T1000 (cell line): ENCODE measurements around the gene HTRA1.

Experiments used
- DNase-seq: peaks from one replicate; lab custom pipeline; 2025; ENCODE audit warnings: mixed read lengths; lab: John Stamatoyannopoulos, UW

HTRA1 gene

DNA sequence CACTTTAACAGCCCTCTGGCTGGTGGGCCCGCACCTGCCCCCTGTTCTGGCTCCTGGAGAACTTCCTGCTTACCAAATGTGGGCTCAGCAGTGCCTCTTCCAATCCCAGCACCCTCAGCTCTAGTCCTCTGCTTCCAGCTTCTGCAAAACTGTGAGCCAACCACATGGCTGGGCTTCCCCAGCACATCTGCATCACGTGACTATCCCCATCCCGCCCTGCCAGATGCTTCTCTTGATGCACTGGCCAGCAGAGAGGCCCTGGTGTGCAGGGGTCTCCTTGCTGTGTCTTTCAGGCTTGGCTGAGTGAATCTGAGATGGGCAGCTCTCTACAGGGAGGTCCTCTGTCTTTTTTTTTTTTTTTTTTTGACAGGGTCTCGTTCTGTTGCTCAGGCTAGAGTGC lies 55.4 kb downstream of the HTRA1 start:
- no peak for DNase-seq

DNA sequence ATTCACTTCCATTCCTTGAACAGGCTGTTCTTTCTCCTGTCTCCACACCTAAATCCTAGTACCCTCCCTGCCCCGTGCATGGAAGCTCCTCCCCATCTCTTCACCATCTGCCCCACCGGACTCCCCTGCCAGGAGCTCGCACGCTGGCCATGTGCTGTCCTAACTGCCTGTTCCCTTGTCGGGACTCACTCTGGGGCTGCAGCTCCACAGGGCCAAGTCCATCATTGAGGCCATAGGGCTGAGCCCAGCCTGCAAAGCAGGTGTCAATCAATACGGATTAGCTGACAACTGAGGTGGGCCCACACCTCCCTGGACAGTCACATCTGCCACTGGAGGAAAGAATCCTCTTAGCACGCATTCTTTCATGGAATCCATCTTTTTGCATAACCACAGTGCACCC lies 57.8 kb downstream of the HTRA1 start:
- DNase-seq, result no peak

- no peak for DNase-seq
These were observed 58.5 kb downstream of the HTRA1 start for GRCh38 chr10:122519873-122520272.

- DNase-seq, result no peak
These were observed 59.7 kb downstream of the HTRA1 start for GRCh38 chr10:122521011-122521410.

- no peak for DNase-seq
These were observed 63.5 kb downstream of the HTRA1 start for GRCh38 chr10:122524811-122525210.

GRCh38 chr10:122525788-122526187 lies 64.4 kb downstream of the HTRA1 start:
- DNase-seq, result no peak

- no peak for DNase-seq
These were observed 65.5 kb downstream of the HTRA1 start for GRCh38 chr10:122526892-122527291.

- no peak for DNase-seq
These were observed 68.8 kb downstream of the HTRA1 start for GRCh38 chr10:122530177-122530576.

DNA sequence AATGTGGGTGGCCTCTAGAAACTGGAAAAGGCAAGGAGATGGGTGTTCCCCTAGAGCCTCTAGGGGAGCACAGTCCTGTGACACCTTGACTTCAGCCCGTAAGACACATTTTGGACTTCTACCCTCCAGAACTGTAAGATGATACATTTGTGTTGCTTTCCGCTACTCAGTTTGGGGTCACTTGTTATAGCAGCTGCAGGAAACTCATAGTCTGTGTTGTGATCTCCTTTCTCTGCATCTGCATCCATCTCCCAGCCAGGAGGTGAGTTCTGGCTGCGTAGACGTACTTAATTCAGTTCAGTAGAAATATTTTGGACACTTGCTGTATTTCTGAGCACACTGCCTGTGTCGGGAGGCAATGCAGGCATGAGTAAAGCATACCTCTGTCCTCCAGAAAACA lies 69.9 kb downstream of the HTRA1 start:
- no peak for DNase-seq

DNA sequence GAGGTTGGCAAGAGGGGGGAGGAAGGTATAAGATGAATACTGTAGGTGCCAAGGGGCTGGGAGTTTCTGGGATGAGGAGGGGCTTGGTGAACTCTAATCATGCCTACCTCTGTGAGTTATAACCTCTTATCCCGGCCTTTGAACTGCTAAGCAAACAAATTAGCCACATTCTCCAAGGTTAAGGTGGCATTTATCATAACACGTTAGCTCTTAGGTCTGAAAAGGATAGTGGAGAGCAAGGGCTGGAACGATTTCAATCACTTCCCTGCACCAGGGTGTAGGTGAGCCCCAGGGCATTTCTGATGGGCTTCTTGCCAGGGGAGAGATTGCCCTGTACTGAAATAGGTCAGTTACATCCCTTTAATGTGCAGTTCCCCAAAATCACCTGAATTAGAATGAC lies 70.6 kb downstream of the HTRA1 start:
- no peak for DNase-seq

DNA sequence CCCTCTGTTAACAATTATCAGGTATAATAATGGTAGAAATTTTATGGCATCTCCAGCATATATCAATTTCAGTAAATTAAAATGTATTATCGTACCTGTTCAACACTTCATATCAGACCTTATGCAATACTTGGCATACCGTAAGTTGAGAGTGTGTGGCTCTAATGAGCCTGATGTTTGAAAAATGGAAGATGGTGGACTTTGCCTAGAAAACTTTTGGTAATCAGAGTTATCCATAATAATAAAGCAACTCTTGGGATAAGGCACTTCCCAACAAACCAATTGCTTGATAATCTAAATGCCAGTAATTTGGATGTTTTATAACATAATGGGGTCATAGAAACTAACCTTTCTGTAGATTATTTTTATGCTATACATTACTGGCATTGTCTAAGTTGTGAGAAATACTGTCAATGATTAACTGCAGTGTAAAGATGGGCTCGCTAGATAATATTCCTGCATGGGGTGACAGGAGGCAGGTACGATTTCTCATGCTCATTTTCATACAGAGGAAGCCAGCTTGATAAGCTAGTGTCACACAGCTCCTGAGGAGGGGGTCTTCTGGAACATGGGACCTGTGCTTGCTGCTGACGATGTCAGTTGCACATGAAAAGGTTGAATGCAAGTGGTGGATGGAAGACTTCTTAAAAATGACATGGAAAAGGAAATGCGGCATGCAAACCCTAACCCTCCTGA lies 71.4 kb downstream of the HTRA1 start:
- DNase-seq, result no peak

DNA sequence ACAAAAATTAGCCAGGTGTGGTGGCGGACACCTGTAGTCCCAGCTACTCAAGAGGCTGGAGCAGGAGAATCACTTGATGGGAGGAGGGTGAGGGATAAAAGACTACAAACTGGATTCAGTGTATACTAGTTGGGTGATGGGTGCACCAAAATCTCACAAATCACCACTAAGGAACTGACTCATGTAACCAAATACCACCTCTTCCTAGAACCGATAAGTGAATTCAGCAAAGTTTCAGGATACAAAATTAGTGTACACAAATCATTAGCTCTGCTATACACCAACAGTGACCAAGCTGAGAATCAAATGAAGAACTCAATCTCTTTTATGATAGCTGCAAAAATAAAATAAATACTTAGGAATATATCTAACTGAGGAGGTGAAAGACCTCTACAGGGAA lies 76.2 kb downstream of the HTRA1 start:
- no peak for DNase-seq

GRCh38 chr10:122541541-122542002 lies 80.2 kb downstream of the HTRA1 start:
- no peak for DNase-seq

DNA sequence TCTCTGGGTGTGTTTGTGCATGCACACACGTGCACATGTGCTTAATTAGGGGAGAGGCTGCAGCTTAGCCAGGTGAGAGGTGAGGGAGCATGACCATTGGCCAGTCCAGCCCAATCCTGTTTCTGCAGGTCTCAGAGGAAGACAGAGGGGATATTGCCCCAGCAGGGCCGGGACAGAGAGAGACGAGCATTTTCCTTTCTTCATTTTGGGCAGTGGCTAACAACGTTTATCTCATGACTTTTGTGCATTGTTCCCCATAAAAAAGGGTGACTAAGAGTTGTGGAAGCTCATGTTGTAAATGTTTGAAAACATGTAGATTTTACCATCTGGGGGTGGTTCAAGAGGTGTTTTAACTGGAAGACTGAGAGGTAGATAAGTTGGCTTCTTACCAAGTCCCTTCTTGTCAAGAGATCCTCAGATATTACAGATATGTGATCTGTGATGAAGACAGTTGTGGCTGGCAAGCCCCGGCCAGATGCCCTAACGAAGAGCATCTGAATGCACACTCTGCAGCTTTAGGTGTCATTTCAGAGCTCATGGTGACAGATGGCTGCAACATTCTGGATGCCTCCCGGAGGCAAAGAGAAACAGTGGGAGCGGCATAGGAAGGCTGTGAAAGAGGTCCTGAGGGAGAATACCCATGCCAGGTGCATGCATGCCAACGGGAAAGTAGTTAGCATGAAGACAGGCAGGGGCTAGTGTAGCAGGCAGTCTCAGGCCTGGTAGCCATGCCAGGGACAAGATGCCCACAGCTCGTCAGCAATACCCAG lies 82.5 kb downstream of the HTRA1 start:
- DNase-seq, result no peak

- DNase-seq, result no peak
These were observed 83.1 kb downstream of the HTRA1 start for GRCh38 chr10:122544493-122544892.

DNA sequence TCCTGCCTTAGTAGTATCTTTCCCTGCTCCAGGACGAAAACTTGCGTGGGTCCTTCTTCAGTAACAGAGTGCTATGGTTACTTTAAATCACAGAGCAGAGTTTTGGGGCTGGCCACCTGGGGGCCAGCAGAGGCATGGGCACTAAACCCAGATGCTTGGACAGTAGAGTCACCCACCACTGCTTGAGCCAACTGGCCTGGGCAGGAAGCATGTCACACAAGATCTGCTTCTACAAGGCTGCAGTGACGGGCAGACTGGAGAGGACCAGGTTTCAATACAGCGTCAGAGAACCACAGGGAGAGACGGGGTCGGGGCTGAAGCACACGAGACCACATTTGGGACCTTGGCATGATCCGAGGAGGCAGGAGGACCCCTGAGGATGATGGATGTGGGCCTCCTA lies 84.9 kb downstream of the HTRA1 start:
- no peak for DNase-seq

GRCh38 chr10:122548407-122549085 lies 87.2 kb downstream of the HTRA1 start:
- DNase-seq, result no peak

- DNase-seq, result no peak
These were observed 88.3 kb downstream of the HTRA1 start for GRCh38 chr10:122549636-122550035.

DNA sequence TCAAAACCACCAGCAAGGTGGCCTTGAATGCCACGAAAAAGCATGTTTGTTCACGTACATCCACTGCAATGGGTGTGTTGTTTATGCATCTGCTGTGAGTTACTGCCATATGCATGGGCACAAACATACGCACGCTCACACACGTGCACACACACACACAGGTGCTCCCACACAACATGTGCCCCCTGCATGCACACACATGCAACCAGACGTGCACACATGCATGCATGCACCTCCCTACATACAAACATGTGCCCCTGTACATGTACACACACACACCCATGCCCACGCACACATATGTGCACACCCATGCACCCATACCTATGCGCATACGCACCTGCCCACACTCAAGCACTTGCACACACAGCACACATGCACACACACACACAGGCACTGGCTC lies 89.1 kb downstream of the HTRA1 start:
- no peak for DNase-seq

DNA sequence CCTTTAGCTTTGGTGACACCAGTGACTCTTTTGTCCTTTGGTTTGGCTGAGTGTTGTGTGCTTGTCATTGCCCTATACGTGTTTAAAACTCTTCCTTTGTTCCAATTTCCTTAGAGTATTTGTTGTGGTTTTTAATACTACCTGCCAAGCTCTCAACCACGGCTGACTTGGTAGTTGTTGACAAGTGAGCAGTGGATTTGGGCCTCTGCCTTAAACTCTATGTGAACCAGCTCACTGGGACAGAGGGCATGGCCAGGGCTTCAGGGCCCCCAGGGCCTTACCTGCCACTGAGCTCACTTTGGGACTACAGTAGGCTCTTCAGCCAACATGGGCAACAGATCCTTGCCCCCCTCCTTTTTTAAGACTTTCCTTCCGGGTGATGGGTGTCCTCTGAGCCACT lies 89.6 kb downstream of the HTRA1 start:
- DNase-seq, result no peak

DNA sequence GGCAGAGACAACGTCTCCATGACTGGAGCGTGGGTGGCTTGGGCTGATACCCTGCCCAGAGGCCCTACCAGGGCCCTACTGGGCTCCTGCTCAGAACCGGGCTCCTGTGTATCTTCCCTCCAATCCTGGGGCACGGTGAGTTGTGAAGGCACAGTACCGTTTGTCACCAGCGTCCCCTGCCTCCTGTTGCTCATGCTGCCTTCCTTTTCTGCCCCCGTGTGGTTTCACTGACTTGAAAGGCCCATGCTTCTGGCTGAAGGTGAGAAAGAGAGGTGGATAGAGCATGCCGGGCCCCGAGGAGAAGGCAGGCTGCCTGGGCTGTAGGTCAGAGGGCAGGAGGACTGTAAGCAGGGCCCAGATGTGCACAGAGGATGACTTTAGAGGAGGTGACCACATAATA lies 90.1 kb downstream of the HTRA1 start:
- no peak for DNase-seq

DNA sequence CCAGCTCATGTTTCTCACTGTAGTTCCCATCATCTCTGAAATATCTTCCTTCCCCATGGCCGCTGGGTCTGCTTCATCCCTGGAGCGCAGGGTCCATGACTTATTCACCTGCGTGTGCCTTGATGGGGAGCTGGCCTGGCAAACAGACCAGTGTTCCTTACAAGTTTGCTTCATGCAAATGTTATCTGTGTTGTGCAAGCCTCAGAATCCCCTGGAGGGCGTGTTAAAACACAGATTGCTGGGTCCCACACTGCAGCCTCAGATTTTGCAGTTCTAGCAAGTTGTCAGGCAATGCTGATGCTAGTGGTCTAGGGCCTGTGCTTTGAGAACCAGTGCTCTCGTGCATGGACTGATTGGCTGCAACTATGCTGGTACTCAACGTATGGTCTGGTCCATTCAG lies 92.0 kb downstream of the HTRA1 start:
- no peak for DNase-seq
